ENCODE results near the gene NMBR.
"Not testable (repeated sequence)": the region's sequence is repeated elsewhere in the genome, so short reads cannot be mapped to it uniquely, and the experiment has no call there.

The NMBR gene

GRCh38 chr6:142154336-142154735 lies 7.4 kb upstream of the NMBR start:
- DNase-seq (ENCODE audit: low spot score): no peak

- DNase-seq (ENCODE audit: low spot score): no peak
Measured at GRCh38 chr6:142153196-142153595, 6.3 kb upstream of the NMBR start.

- no peak for DNase-seq (ENCODE audit: low spot score)
Measured at GRCh38 chr6:142152746-142153145, 5.8 kb upstream of the NMBR start.

- not testable (repeated sequence) for DNase-seq (ENCODE audit: low spot score)
Measured at GRCh38 chr6:142141531-142141930, 5.4 kb downstream of the NMBR start.

GRCh38 chr6:142138876-142139275 lies 8.0 kb downstream of the NMBR start:
- DNase-seq (ENCODE audit: low spot score): no peak

GRCh38 chr6:142132625-142133024 lies 14.3 kb downstream of the NMBR start, which contains the start of gene GJE1:
GJE1 (plus strand) TSS chr6:142132925; CDS start chr6:142133159, 234 bp downstream.
- no peak for DNase-seq (ENCODE audit: low spot score)

- DNase-seq (ENCODE audit: low spot score): no peak
Measured at GRCh38 chr6:142130814-142131213, 16.1 kb downstream of the NMBR start.

GRCh38 chr6:142121342-142121741 lies 25.6 kb downstream of the NMBR start:
- no peak for DNase-seq (ENCODE audit: low spot score)

- no peak for DNase-seq (ENCODE audit: low spot score)
Measured at GRCh38 chr6:142118925-142119324, 28.0 kb downstream of the NMBR start.

- no peak for DNase-seq (ENCODE audit: low spot score)
Measured at GRCh38 chr6:142118328-142118727, 28.6 kb downstream of the NMBR start.

GRCh38 chr6:142117366-142117765 lies 29.6 kb downstream of the NMBR start:
- DNase-seq (ENCODE audit: low spot score): no peak

GRCh38 chr6:142112451-142113061 lies 34.4 kb downstream of the NMBR start:
- DNase-seq (ENCODE audit: low spot score): peak; percentile 42

- DNase-seq (ENCODE audit: low spot score): not testable (repeated sequence)
Measured at GRCh38 chr6:142110820-142111219, 36.1 kb downstream of the NMBR start.

GRCh38 chr6:142104820-142105219 lies 42.1 kb downstream of the NMBR start:
- DNase-seq (ENCODE audit: low spot score): not testable (repeated sequence)

- no peak for DNase-seq (ENCODE audit: low spot score)
Measured at GRCh38 chr6:142088858-142089216, 58.1 kb downstream of the NMBR start.

- no peak for DNase-seq (ENCODE audit: low spot score)
Measured at GRCh38 chr6:142087950-142088857, 58.7 kb downstream of the NMBR start.

- DNase-seq (ENCODE audit: low spot score): no peak
Measured at GRCh38 chr6:142079130-142079529, 67.8 kb downstream of the NMBR start.

- DNase-seq (ENCODE audit: low spot score): no peak
Measured at GRCh38 chr6:142075516-142076101, 71.3 kb downstream of the NMBR start.

- DNase-seq (ENCODE audit: low spot score): no peak
Measured at GRCh38 chr6:142074516-142074915, 72.4 kb downstream of the NMBR start.

GRCh38 chr6:142071981-142072380 lies 74.9 kb downstream of the NMBR start:
- peak; percentile 37 for DNase-seq (ENCODE audit: low spot score)

- DNase-seq (ENCODE audit: low spot score): no peak
Measured at GRCh38 chr6:142068416-142068815, 78.5 kb downstream of the NMBR start.

- not testable (repeated sequence) for DNase-seq (ENCODE audit: low spot score)
Measured at GRCh38 chr6:142062861-142063260, 84.1 kb downstream of the NMBR start.

All from HuH-7 (cell line).